ENCODE data around the gene ATP6V0B. TPM values are rescaled to one million over a fixed set of nuclear protein-coding genes. Genes with fewer than 3 reads are reported as not detected.

The ATP6V0B gene
- total and polyA plus RNA-seq, 2 experiments from 2014 or later, result 112 to 142 TPM

DNA sequence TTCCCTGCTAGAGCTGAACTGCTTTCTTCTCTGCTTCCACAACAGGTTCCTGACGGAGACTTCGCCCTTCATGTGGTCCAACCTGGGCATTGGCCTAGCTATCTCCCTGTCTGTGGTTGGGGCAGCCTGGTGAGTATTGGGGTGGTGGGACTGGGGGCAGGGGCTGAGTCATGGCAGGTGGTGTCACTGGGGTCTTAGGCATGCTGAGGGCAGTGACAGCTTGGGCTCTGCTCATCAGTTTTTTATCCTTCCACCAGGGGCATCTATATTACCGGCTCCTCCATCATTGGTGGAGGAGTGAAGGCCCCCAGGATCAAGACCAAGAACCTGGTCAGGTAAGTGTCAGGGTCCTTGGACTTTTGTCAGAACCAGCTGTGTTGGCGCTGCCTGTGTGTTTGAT, 1.3 kb downstream of the ATP6V0B start:
- no peak overlapping the region for H3K27ac Mint-ChIP-seq
- no peak for ATAC-seq

More for the DNA sequence above, 1.3 kb downstream of the ATP6V0B start:
- Mint-ChIP-seq H3K9me3 (no peaks in the 10 kb centered on the region), H3K4me3 (peak overlapping the region; percentile 90), H3K4me1 (peaks cover 45% of the 10 kb centered on the region), H3K36me3 (ENCODE audit: low read depth) (peaks cover 62% of the 10 kb centered on the region), H3K27me3 (ENCODE audit: insufficient read depth, low read depth, poor library complexity) (peaks cover 31% of the 10 kb centered on the region)
- Histone ChIP-seq H3K9me2 (ENCODE audit: insufficient read depth) (no peaks in the 10 kb centered on the region), H3K27me3 (ENCODE audit: insufficient read depth) (no peaks in the 10 kb centered on the region), H3K79me2 (replicated peaks; ENCODE audit: insufficient read depth) (peaks cover 16% of the 10 kb centered on the region), H3F3A (replicated peaks; ENCODE audit: low read depth) (peaks cover 29% of the 10 kb centered on the region; the same call in 1 of the 2 replicates), H3K36me3 (ENCODE audit: insufficient read depth) (0 out of 2 replicates have a peak, but pooled peaks cover 7% of the 10 kb centered on the region), H4K20me1 (replicated peaks; ENCODE audit: insufficient read depth) (peaks cover 19% of the 10 kb centered on the region), H3K4me1 (ENCODE audit: insufficient read depth) (peaks cover 29% of the 10 kb centered on the region), H3K4me3 (peak overlapping the region; percentile 96), H3K4me2 (peak overlapping the region; percentile 98), H3K27ac (ENCODE audit: low read depth) (no peak overlapping the region), H2AFZ (no peak overlapping the region)
- no peak for DNase-seq (ENCODE audit: low spot score)
- TF ChIP-seq JUNB (IDR thresholded peaks at IDR 0.05; ENCODE audit: unreplicated experiment), result no peak
- TF ChIP-seq EZH2 (IDR thresholded peaks at IDR 0.05; ENCODE audit: low read depth, unreplicated experiment), result no peak
- TF ChIP-seq ZNF331 (CRISPR knock-in tag; IDR thresholded peaks at IDR 0.05; ENCODE audit: low read depth), result no peak
- TF ChIP-seq, protein P1, sequence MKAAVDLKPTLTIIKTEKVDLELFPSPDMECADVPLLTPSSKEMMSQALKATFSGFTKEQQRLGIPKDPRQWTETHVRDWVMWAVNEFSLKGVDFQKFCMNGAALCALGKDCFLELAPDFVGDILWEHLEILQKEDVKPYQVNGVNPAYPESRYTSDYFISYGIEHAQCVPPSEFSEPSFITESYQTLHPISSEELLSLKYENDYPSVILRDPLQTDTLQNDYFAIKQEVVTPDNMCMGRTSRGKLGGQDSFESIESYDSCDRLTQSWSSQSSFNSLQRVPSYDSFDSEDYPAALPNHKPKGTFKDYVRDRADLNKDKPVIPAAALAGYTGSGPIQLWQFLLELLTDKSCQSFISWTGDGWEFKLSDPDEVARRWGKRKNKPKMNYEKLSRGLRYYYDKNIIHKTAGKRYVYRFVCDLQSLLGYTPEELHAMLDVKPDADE (IDR thresholded peaks at IDR 0.05), result no peak
- TF ChIP-seq, protein P2, sequence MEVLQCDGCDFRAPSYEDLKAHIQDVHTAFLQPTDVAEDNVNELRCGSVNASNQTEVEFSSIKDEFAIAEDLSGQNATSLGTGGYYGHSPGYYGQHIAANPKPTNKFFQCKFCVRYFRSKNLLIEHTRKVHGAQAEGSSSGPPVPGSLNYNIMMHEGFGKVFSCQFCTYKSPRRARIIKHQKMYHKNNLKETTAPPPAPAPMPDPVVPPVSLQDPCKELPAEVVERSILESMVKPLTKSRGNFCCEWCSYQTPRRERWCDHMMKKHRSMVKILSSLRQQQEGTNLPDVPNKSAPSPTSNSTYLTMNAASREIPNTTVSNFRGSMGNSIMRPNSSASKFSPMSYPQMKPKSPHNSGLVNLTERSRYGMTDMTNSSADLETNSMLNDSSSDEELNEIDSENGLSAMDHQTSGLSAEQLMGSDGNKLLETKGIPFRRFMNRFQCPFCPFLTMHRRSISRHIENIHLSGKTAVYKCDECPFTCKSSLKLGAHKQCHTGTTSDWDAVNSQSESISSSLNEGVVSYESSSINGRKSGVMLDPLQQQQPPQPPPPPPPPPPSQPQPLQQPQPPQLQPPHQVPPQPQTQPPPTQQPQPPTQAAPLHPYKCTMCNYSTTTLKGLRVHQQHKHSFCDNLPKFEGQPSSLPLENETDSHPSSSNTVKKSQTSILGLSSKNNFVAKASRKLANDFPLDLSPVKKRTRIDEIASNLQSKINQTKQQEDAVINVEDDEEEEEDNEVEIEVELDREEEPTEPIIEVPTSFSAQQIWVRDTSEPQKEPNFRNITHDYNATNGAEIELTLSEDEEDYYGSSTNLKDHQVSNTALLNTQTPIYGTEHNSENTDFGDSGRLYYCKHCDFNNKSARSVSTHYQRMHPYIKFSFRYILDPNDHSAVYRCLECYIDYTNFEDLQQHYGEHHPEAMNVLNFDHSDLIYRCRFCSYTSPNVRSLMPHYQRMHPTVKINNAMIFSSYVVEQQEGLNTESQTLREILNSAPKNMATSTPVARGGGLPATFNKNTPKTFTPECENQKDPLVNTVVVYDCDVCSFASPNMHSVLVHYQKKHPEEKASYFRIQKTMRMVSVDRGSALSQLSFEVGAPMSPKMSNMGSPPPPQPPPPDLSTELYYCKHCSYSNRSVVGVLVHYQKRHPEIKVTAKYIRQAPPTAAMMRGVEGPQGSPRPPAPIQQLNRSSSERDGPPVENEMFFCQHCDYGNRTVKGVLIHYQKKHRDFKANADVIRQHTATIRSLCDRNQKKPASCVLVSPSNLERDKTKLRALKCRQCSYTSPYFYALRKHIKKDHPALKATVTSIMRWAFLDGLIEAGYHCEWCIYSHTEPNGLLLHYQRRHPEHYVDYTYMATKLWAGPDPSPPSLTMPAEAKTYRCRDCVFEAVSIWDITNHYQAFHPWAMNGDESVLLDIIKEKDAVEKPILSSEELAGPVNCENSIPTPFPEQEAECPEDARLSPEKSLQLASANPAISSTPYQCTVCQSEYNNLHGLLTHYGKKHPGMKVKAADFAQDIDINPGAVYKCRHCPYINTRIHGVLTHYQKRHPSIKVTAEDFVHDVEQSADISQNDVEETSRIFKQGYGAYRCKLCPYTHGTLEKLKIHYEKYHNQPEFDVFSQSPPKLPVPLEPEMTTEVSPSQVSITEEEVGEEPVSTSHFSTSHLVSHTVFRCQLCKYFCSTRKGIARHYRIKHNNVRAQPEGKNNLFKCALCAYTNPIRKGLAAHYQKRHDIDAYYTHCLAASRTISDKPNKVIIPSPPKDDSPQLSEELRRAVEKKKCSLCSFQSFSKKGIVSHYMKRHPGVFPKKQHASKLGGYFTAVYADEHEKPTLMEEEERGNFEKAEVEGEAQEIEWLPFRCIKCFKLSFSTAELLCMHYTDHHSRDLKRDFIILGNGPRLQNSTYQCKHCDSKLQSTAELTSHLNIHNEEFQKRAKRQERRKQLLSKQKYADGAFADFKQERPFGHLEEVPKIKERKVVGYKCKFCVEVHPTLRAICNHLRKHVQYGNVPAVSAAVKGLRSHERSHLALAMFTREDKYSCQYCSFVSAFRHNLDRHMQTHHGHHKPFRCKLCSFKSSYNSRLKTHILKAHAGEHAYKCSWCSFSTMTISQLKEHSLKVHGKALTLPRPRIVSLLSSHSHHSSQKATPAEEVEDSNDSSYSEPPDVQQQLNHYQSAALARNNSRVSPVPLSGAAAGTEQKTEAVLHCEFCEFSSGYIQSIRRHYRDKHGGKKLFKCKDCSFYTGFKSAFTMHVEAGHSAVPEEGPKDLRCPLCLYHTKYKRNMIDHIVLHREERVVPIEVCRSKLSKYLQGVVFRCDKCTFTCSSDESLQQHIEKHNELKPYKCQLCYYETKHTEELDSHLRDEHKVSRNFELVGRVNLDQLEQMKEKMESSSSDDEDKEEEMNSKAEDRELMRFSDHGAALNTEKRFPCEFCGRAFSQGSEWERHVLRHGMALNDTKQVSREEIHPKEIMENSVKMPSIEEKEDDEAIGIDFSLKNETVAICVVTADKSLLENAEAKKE (CRISPR knock-in tag; IDR thresholded peaks at IDR 0.05), result no peak
- TF ChIP-seq, protein P3, sequence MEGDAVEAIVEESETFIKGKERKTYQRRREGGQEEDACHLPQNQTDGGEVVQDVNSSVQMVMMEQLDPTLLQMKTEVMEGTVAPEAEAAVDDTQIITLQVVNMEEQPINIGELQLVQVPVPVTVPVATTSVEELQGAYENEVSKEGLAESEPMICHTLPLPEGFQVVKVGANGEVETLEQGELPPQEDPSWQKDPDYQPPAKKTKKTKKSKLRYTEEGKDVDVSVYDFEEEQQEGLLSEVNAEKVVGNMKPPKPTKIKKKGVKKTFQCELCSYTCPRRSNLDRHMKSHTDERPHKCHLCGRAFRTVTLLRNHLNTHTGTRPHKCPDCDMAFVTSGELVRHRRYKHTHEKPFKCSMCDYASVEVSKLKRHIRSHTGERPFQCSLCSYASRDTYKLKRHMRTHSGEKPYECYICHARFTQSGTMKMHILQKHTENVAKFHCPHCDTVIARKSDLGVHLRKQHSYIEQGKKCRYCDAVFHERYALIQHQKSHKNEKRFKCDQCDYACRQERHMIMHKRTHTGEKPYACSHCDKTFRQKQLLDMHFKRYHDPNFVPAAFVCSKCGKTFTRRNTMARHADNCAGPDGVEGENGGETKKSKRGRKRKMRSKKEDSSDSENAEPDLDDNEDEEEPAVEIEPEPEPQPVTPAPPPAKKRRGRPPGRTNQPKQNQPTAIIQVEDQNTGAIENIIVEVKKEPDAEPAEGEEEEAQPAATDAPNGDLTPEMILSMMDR (conservative IDR thresholded peaks at IDR 0.05; ENCODE audit: low read depth in 2 of 2), result no peak; a peak in 1 of 4 replicates
- no peak for TF ChIP-seq ZNF114 (CRISPR knock-in tag; IDR thresholded peaks at IDR 0.05)
- TF ChIP-seq, protein P4, sequence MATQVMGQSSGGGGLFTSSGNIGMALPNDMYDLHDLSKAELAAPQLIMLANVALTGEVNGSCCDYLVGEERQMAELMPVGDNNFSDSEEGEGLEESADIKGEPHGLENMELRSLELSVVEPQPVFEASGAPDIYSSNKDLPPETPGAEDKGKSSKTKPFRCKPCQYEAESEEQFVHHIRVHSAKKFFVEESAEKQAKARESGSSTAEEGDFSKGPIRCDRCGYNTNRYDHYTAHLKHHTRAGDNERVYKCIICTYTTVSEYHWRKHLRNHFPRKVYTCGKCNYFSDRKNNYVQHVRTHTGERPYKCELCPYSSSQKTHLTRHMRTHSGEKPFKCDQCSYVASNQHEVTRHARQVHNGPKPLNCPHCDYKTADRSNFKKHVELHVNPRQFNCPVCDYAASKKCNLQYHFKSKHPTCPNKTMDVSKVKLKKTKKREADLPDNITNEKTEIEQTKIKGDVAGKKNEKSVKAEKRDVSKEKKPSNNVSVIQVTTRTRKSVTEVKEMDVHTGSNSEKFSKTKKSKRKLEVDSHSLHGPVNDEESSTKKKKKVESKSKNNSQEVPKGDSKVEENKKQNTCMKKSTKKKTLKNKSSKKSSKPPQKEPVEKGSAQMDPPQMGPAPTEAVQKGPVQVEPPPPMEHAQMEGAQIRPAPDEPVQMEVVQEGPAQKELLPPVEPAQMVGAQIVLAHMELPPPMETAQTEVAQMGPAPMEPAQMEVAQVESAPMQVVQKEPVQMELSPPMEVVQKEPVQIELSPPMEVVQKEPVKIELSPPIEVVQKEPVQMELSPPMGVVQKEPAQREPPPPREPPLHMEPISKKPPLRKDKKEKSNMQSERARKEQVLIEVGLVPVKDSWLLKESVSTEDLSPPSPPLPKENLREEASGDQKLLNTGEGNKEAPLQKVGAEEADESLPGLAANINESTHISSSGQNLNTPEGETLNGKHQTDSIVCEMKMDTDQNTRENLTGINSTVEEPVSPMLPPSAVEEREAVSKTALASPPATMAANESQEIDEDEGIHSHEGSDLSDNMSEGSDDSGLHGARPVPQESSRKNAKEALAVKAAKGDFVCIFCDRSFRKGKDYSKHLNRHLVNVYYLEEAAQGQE (IDR thresholded peaks at IDR 0.05; ENCODE audit: unreplicated experiment), result no peak
